GM18909 (cell line): ENCODE measurements around the gene ERP29.
"Not testable (repeated sequence)": the region's sequence is repeated elsewhere in the genome, so short reads cannot be mapped to it uniquely, and the experiment has no call there.

Experiments used
- ATAC-seq: cut with Tn5 transposase; IDR thresholded peaks from one replicate; pipeline ENCODE4 v1.9.1; 2021; ENCODE audit warnings: mild to moderate bottlenecking; ENCODE audit not compliant: unreplicated experiment, poor library complexity

ERP29 gene

DNA sequence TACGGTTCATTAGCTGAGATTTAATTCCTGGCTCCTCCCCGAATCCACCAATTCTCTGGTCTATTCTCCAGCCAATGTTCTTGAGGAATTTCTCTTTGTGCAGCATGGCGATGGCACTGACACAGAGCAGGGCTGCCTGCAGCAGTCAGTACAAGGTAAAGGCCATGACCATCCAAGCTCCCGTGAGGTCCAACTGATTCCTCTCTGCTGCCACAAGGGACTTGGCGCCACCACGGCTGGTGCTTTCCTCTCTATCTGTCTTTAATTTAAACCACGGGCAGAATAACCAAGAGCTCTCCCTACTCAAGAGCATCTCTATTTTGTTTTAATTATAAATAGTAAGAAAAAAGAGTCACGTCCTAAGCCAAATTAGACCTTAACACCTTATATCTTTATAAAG is 12.4 kb upstream of the ERP29 start:
- ATAC-seq: no peak

DNA sequence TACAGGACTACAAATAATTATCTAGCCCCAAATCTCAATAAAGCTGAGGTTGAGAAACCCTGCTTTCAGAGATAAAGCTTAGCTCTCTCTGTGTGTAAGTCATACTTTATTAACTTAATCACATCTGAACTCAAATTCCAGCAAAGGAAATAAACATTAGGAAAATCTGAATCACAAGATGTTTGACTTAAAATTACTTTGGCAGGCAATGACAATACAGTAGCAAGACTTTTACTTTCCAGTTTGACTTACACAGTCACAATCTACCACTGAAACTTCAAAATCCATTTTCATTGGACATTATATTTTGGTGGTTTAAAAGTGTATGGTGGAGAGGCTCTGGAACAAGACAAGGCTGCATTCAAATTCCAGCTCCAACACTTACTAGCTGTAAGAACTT is 11.7 kb upstream of the ERP29 start:
- no peak for ATAC-seq

DNA sequence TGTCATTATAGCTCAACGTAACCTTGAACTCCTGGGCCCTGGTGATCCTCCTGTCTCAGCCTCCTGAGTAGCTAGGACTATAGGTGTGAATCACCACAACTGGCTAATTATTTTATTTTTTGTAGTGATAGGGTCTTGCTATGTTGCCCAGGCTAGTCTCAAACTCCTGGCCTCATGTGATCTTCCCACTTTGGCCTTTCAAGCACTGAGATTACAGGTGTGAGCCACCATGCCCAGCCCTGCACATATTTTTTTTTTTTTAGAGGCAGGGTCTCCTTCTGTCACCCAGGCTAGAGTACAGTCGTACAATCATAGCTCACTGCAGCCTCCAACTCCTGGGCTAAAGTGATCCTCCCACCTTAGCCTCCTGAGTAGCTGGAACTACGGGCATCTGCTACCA is 9.2 kb upstream of the ERP29 start:
- no peak for ATAC-seq

DNA sequence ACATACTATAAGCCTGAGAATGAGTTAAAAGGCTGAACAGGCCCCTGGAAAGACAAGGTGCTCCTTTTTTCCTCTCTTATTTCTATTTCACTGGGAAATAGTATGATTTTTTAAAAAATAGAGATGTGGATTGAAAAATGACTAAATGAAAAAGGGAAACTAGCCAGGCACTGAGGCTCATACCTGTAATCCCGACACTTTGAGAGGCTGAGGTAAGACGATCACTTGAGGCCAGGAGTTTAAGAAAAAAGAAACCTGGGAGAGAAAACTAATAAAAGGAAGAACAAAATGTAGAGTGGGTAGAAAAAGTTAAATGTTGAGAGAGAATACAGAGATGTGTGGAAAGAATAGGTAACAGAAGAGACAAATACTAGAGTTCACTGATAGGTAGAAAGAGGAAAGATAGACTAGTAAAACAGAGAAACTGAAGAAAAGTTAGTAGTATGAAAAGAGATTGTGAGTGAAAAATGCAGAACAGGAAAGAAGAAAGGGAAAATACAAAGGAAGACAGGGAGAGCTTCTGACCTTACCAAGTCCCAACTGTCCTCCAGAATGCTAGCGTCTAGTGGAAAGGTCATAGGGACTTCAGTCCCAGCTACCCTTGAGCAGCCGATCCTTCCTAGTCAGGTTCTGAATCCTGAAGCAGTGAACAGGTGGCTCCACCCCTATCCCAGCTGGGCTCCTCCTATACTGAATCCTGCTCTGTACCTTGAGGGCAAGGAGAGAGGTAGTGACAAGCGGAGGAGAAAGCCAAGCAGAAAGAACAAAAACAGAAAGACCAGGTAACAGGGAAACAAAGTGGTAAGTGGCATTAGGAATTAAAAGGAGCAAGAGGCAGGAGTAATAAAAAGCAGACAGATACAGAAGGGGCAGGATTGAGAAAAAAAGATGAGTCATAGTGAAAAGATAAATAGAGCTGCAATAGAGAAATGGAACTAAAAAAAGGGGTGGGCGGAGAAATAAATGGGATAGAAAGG is 7.5 kb upstream of the ERP29 start:
- no peak for ATAC-seq

DNA sequence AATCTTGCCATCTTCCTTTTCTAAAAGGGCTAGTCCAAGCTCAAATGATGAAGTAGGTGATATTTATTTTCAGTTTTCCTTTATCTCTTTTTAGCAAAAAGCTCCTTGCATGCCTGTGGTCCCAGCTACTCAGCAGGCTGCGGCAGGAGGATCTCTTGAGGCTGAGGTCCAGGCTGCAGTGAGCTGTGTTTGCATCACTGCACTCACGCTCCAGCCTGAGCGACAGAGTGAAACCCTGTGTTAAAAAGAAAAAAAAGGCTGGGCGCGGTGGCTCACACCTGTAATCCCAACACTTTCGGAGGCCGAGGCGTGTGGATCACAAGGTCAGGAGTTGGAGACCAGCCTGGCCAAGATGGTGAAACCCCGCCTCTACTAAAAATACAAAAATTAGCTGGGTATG is 5.3 kb upstream of the ERP29 start:
- no peak for ATAC-seq

DNA sequence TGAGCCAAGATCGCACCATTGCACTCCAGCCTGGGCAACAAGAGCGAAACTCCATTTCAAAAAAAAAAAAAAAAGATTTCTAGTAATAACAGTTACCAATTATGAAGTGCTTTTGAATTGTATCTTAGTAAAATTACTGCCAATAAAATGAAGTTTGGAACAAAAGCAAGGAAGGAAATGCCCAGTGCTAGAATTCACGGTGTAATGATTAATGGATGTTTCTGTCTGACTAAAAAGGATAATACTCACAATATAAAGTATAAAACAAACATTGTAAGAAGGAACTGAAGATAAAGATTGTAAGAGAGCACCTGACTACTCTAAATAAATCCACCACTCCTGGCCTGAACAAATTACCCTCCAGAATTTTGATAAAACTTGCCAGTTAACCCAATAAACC is 4.3 kb upstream of the ERP29 start:
- no peak for ATAC-seq

DNA sequence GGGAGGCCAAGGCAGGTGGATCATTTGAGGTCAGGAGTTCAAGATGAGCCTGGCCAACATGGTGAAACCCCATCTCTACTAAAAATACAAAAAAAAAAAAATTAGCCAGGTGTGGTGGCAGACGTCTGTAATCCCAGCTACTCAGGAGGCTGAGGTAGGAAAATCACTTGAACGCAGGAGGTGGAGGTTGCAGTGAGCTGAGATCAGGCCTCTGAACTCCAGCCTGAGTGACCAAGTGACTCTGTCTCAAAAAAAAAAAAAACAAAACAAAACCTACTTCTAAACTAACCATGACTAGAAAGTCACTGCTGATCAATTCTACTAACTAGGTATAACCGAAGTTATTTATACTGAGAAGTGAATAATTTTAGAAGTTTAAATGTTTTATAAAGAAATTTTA is 3.6 kb upstream of the ERP29 start:
- not testable (repeated sequence) for ATAC-seq

DNA sequence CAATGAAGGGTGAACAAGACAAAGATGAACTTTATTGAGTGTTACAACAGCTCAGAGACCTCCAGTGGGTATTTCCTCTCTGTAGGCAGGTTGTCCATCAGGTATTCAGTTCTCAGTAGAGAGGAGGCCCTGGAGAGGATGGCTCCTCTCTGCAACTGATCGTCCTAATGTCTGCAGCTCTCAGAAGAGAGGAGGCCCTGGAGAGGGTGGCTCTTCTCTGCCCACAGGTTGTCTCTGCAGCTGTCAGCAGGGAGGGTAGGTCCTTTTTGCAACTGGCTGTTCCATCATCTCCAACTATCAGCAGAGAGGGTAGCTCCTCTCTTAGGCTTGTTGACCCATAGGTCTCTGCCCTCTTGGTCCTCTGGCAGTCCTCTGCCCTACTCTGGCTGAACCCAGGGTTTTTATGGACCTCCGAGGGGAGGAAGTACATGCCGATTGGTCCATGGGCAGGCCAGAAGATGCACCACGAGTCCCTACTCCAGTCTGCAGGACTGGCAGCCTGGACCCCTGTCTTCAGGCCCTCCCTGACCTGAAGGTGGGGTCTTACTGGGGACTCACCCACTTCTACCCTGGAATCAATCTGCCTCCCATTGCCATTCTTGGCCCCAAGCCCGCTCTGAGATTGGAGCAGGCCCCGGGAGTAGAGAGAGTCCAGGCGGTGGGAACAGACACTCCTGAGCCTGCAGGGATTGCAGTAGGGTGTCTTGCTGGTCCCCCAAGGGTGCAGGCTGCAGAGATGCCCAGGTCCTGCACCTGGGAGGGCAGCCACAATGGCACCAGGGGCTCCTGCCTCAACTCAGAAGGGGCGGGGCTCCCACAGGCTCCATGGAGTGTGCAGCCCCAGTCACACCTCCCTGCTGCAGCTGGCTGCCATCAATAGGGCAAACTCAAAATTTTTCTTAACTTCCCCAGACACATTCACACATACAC is 2.5 kb upstream of the ERP29 start:
- ATAC-seq: no peak

DNA sequence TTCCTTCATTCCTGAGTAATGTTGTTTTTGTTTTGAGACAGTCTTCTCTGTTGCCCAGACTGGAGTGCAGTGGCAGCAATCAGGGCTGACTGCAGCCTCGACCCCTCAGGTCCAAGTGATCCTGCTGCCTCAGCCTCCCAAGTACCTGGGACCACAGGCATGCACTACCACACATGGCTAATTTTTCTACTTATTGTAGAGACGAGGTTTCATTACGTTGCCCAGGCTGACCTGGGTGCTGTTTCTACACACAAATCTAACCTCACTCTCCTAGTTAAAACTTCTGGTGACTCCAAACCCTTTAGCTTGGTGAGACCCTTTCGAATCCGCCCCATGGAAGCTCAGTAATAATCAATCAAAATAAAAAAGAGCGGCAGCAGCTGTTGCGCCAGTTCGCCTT is 1.5 kb upstream of the ERP29 start:
- no peak for ATAC-seq

DNA sequence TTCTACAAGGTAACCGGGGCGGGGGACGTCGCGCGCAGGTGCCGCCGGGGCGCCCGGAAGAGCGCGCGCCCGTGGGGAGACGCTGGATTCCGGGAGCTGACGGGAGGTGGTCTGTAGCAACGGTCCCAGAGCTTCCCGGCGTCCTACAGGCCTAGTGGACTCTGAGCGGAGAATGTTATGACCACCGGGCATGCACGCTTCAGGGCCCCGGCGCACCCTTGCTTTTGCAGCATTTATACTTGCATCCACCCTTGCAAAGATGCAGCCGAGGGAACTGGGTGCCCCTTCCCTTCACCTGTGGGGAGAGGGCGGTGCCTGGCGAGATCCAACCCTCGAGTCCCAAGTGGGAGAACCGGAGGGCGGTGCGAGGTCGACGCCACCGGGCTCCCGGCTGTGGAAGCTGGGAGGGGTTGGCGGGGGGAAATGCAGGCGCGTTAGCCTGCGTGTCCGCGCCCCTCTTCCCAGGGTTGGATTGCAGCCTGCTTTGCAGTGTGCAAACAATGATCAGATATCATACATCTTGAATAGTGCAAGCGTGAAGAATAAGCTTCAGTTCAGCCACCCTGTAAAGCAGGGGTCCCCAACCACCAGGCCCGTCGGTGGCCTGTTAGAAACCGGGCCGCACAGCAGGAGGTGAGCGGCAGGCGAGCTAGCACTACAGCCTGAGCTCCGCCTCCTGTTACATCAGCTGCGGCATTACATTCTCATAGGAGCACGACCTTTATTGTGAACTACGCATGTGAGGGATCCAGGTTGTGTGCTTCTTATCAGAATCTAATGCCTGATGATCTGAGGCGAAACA is 576 bp downstream of the ERP29 start:
- ATAC-seq: peak; percentile 31

DNA sequence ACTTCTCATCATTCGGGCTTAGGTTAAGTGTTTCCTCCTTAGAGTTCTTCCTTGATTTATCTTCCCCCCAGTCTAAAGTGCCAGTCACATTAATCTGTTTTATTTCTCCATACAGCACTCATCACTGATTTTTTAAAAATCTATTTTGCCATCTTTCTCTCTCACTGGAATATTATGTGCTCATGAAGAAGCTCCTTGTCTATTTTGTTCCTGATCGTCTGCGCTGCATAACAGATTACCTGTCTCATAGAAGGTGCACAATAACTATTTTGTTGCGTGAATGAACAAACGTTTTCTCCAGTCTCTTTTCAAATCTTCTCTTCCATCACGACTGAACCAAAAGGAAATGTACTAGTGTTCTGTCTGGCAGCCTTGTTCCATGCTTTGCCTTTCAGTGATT is 2.7 kb downstream of the ERP29 start:
- ATAC-seq: no peak

DNA sequence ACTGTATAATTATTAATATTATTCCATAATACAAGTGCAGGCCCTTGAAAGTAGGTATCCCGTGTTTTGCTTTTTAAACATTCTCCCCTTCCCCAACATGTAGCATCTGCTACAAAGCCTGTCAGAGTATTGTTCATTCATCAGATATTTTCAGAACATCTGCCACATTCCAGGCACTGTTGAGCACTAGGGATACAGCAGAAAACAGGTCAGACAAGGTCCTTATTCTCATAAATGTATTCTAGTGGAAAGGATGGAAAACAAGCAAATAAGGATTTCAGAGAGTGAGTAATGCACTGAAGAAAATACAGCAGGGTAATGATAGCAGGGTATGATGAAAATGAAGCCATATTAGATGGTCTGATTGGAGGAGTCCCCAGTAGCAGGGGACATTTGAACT is 3.8 kb downstream of the ERP29 start:
- ATAC-seq: no peak

DNA sequence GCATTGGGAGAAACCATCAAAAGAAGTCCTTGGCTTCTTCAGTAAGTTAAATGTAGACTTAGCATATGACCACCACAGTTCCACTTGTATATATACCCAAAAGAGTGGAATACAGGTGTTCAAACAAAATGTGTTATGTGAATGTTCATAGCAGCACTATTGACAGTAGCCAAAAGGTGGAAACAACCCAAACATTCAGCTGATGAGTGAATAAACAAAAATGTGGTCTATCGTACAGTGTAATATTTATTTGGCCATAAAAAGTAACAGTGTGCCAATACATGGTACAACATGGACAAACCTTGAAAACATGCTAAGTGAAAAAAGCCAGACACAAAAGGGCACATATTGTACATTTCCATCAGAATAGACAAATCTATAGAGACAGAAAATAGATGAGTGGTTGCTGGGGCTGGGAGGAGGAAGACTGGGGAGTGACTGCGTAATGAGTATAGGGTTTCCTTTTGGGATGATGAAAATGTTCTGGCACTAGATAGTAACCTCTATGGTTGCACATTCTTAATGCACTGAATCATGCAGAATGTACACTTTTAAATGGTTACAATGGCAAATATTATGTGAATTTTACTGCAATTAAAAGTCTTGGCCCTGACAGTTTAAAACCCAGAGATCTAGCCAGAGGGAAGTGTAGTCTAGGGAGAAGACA is 5.5 kb downstream of the ERP29 start:
- no peak for ATAC-seq

DNA sequence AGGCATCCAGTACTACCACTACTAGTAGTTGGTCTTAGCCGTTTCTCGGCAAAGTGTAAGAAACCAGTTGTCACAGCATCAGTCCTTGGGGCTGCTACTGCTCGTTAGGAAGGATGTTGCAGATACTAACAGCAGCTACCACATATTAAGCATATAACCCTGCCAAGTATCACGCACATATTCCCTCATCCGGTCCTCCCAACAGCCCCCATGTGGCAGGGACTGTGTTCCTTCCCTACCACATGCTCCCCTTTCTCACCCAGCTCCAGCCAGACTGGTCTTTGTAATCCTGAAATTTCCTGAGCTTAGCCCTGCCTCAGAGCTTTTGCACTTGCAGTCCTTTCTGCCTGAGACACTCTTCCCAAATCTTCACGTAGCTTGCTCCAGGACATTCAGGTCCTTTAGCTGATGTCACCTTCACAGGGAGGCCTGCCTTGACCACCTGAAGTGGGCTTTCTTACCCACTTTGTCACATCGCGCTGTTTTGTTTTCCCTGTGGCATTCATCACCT is 7.8 kb downstream of the ERP29 start:
- ATAC-seq: no peak

DNA sequence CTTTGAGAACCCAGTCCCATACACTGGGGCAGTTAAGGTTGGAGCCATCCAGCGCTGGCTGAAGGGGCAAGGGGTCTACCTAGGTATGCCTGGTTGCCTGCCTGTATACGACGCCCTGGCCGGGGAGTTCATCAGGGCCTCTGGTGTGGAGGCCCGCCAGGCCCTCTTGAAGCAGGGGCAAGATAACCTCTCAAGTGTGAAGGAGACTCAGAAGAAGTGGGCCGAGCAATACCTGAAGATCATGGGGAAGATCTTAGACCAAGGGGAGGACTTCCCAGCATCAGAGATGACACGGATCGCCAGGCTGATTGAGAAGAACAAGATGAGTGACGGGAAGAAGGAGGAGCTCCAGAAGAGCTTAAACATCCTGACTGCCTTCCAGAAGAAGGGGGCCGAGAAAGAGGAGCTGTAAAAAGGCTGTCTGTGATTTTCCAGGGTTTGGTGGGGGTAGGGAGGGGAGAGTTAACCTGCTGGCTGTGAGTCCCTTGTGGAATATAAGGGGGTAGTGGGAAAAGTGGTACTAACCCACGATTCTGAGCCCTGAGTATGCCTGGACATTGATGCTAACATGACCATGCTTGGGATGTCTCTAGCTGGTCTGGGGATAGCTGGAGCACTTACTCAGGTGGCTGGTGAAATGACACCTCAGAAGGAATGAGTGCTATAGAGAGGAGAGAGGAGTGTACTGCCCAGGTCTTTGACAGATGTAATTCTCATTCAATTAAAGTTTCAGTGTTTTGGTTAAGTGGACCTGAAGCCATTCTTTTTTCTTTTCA is 9.2 kb downstream of the ERP29 start:
- ATAC-seq: no peak

DNA sequence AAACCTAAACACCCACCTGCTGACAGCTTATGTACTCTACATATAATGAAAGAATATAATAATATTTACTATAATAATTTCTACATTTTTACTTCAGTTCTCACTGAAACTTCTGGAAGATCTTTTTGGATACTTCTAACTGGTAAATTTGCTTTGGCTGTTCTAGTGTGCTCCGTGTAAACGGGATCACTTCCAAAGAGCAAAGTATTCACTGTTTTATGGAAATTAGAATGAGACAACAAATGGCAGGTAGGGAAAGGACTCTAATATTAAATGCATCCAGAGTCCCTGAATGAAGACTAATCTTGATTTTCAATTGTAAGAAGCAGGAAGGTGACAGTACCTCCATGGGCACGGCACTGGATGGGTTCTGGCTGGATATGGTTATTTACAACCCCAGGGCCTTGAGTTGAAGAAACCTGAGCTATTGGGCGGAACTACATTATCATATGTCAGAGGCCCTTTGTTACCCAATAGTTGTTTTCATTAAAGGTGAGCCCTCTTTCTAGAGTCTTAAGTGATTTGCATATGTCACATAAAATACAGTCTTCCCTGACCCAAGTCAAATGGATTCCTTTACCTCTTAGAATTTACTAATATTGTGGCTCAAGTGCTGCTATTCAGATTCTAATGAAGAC is 10.7 kb downstream of the ERP29 start:
- no peak for ATAC-seq

DNA sequence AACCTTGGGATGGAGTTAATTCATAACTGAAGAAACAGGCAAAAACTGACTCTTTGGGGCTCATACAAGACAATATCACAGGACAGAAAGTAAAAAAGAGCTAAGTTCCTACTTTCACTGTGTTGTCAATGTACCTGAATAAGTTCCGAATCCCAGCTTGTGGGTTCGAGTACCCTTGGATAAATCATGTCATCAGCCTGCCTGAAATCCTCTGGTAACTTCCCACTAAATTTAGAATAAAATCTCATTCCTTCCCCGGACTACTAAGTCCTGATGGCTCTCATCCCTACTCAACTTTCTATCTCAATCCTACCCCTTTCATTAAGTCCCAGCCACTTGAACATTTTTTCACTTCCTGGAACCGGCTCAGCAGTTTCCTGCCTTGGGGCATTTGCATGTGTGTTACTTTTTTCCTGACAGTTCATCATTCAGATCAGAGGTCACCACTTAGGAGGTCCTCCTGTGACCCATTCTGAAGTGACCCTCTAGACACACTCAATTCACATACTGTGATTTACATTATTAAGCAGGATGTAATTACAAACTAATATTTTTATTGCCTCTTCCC is 12.7 kb downstream of the ERP29 start:
- ATAC-seq: no peak

DNA sequence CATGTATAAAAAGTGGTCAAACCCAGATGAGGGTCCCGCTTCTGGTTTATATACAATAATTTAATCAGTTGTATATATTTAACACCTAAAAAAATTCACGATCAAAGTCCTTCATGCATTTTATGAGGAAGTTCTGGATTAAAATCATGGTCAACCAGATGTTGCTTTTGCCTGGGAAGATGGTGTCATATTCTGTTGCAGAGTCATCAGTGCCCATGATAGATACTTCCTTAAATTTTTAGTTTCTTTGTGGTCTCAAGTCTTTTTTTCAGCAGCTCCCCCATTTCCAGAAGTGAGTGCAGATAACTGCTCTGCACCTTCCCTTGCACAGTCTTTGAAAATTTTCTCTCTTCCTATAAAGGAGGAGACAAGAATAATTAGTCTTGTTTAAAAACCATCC is 16.1 kb downstream of the ERP29 start:
- ATAC-seq: no peak
